SK-MEL-5 (cell line): ENCODE data around the gene CHD9NB. TPM values are rescaled to one million over a fixed set of nuclear protein-coding genes. Genes with fewer than 3 reads are reported as not detected.

ENCODE experiments used
- DNase-seq: peaks from one replicate; pipeline ENCODE4 v3.0.0-alpha.2; 2016; ENCODE audit warnings: low read depth, low spot score
- in situ Hi-C: cut with HindIII; loops from 2 replicates; pipeline ENCODE4 v1.10.0; 2016; ENCODE audit warnings: low sequenced_read_pairs, high pct_unique_total_duplicates, low pct_unique_long_range_greater_than_20kb
- polyA plus RNA-seq, 2 experiments: library from polyadenylated mRNA; depleted of rRNA; stranded (reverse); fragments of >200 nt; gene quantifications; 2 replicates each; pipeline ENCODE4 v1.2.3, GENCODE V29; 2015
- total RNA-seq: library from RNA; depleted of rRNA; stranded (reverse); fragments of >200 nt; shearing (Covaris generic); gene quantifications from 2 replicates; pipeline ENCODE4 v1.2.3, GENCODE V29; 2014; rRNA removed

The CHD9NB gene
- 1.2 and 1.9 TPM in 2 replicates for total RNA-seq
- 0.65 and 2.1 TPM in 2 replicates for polyA plus RNA-seq (2015; cell fraction: cytosol; rRNA removed)
- 2.6 and 3.5 TPM in 2 replicates for polyA plus RNA-seq (2015; cell fraction: nucleus; rRNA removed)

GRCh38 chr16:53052519-53053501 lies at the start of gene CHD9NB:
CHD9NB (minus strand) TSS chr16:53052897; CDS start chr16:53044158, 8,739 bp downstream.
- in situ Hi-C loops = no loop called here

GRCh38 chr16:53100889-53101288 lies 48.2 kb upstream of the CHD9NB start:
- in situ Hi-C loops = no loop called here
- no peak for DNase-seq

More at GRCh38 chr16:53052519-53053501, at the start of gene CHD9NB:
- DNase-seq = peak; percentile 63

DNA sequence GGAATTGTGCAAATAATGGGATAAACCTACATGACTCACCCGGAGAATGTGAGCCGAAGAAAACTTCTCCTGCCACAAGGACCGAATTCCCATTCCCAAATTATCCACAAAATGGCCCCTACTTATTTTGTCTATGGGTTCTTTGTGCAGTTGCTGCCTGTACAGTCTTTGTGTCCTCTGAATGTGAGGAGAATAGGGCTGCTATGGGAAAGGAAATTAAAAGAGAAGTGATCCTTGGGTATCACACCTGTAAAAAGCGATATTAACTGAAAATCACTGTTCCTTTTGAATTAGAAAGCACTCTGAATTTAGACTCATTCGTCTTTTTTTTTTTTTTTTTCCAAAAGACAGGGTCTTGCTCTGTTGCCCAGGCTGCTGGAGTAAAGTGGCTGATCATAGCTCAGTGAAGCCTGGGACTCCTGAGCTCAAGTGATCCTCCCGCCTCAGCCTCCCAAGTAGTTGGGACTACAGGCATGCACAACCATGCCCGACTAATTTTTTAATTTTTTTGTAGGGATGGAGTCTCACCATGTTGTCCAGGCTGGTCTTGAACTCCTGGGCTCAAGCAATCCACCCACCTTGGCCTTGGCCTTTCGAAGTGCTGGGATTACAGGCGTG lies 47.5 kb upstream of the CHD9NB start:
- in situ Hi-C loops = no loop called here

GRCh38 chr16:53099318-53100130 lies 46.8 kb upstream of the CHD9NB start:
- peak; percentile 81 for DNase-seq
- in situ Hi-C loops = no loop called here

More for the DNA sequence above, 47.5 kb upstream of the CHD9NB start:
- no peak for DNase-seq

- in situ Hi-C loops = no loop called here
- DNase-seq = peak; percentile 82
These were observed 46.0 kb upstream of the CHD9NB start for GRCh38 chr16:53098526-53099317.

GRCh38 chr16:53097190-53097589 lies 44.5 kb upstream of the CHD9NB start:
- no peak for DNase-seq
- in situ Hi-C loops = no loop called here

GRCh38 chr16:53094013-53094630 lies 41.4 kb upstream of the CHD9NB start:
- no peak for DNase-seq
- in situ Hi-C loops = no loop called here

- in situ Hi-C loops = no loop called here
- DNase-seq = no peak
These were observed 40.6 kb upstream of the CHD9NB start for GRCh38 chr16:53093162-53093744.

DNA sequence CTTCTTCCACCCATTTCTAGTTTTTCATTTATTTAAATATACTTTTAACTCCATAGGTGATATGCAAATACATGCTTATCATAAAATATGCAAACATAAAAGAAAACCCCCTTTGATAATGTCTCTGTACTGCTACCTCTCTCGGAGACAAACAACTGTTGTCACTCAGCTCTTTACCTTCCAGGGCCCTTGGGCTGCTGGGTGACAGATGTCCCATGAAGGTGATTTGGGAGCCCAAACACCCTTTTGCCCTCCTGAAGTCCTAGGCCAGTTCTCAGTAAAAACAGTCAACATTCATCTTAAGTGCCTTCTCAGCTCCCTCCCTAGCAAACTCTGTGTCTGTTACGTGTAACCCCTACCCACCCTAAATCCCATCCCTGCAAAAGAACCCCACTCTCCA lies 39.6 kb upstream of the CHD9NB start:
- no peak for DNase-seq
- in situ Hi-C loops = no loop called here

GRCh38 chr16:53091466-53092211 lies 38.9 kb upstream of the CHD9NB start:
- in situ Hi-C loops = no loop called here
- peak; percentile 91 for DNase-seq

GRCh38 chr16:53090591-53091411 lies 38.1 kb upstream of the CHD9NB start:
- peak; percentile 59 for DNase-seq
- in situ Hi-C loops = no loop called here

- DNase-seq = no peak
- in situ Hi-C loops = no loop called here
These were observed 37.5 kb upstream of the CHD9NB start for GRCh38 chr16:53090286-53090590.

- in situ Hi-C loops = no loop called here
- DNase-seq = no peak
These were observed 37.0 kb upstream of the CHD9NB start for GRCh38 chr16:53089434-53090285.

GRCh38 chr16:53087101-53087500 lies 34.4 kb upstream of the CHD9NB start:
- in situ Hi-C loops = no loop called here
- DNase-seq = no peak
